GM18858 (cell line): ENCODE data around the gene COP1.

ENCODE experiments used
- ATAC-seq: cut with Tn5 transposase; IDR thresholded peaks from one replicate; pipeline ENCODE4 v1.9.1; 2021; ENCODE audit not compliant: unreplicated experiment

COP1 gene

GRCh38 chr1:176201568-176201967 is 5.5 kb downstream of the COP1 start:
- ATAC-seq = no peak

GRCh38 chr1:176199707-176200106 is 7.4 kb downstream of the COP1 start:
- no peak for ATAC-seq

- ATAC-seq = no peak
Observed at GRCh38 chr1:176198413-176198812, 8.7 kb downstream of the COP1 start.

GRCh38 chr1:176196728-176197127 is 10.4 kb downstream of the COP1 start:
- ATAC-seq = no peak

GRCh38 chr1:176195547-176195946 is 11.5 kb downstream of the COP1 start:
- no peak for ATAC-seq

GRCh38 chr1:176193663-176194062 is 13.4 kb downstream of the COP1 start:
- no peak for ATAC-seq

GRCh38 chr1:176193023-176193422 is 14.1 kb downstream of the COP1 start:
- peak; percentile 84 for ATAC-seq

- ATAC-seq = no peak
Observed at GRCh38 chr1:176188604-176189003, 18.5 kb downstream of the COP1 start.

GRCh38 chr1:176187001-176187400 is 20.1 kb downstream of the COP1 start:
- no peak for ATAC-seq

GRCh38 chr1:176183618-176184017 is 23.5 kb downstream of the COP1 start:
- ATAC-seq = no peak

- ATAC-seq = no peak
Observed at GRCh38 chr1:176178316-176178715, 28.8 kb downstream of the COP1 start.

- peak; percentile 91 for ATAC-seq
Observed at GRCh38 chr1:176177764-176178163, 29.3 kb downstream of the COP1 start.

- no peak for ATAC-seq
Observed at GRCh38 chr1:176174108-176174507, 33.0 kb downstream of the COP1 start.

GRCh38 chr1:176172215-176172614 is 34.9 kb downstream of the COP1 start:
- no peak for ATAC-seq

- ATAC-seq = no peak
Observed at GRCh38 chr1:176167210-176167609, 39.9 kb downstream of the COP1 start.

- ATAC-seq = no peak
Observed at GRCh38 chr1:176165573-176165972, 41.5 kb downstream of the COP1 start.

- no peak for ATAC-seq
Observed at GRCh38 chr1:176164014-176164678, 42.9 kb downstream of the COP1 start.

GRCh38 chr1:176159993-176160392 is 47.1 kb downstream of the COP1 start:
- no peak for ATAC-seq

- no peak for ATAC-seq
Observed at GRCh38 chr1:176157995-176158394, 49.1 kb downstream of the COP1 start.

GRCh38 chr1:176149939-176150807 is 56.9 kb downstream of the COP1 start:
- no peak for ATAC-seq

- ATAC-seq = no peak
Observed at GRCh38 chr1:176144526-176144925, 62.6 kb downstream of the COP1 start.

GRCh38 chr1:176142973-176143372 is 64.1 kb downstream of the COP1 start:
- ATAC-seq = no peak
